LNCAP (cell line): ENCODE data around the gene POLRMT.

Experiments
- CTCF ChIP-seq: fragments of 450-650 bp; IDR thresholded peaks from 2 replicates; pipeline ENCODE4 v1.5.1; 2017; ENCODE audit warnings: mild to moderate bottlenecking

Gene POLRMT

GRCh38 chr19:609004-609346, 24.4 kb downstream of the POLRMT start:
- TF ChIP-seq CTCF = no peak

GRCh38 chr19:608155-609003, 25.0 kb downstream of the POLRMT start:
- TF ChIP-seq CTCF = no peak

GRCh38 chr19:607301-608154, 25.8 kb downstream of the POLRMT start:
- TF ChIP-seq CTCF = no peak

GRCh38 chr19:604355-604754, 29.0 kb downstream of the POLRMT start:
- TF ChIP-seq CTCF = no peak

- TF ChIP-seq CTCF = no peak
Observed at GRCh38 chr19:602391-603301, 30.7 kb downstream of the POLRMT start.

GRCh38 chr19:601790-602189, 31.5 kb downstream of the POLRMT start:
- TF ChIP-seq CTCF = no peak

GRCh38 chr19:601310-601709, 32.0 kb downstream of the POLRMT start:
- no peak for TF ChIP-seq CTCF
